Measurements from ENCODE around the gene MACROD2.
A peak's percentile ranks its signal among the peaks of the same experiment; 100 is the strongest.

Gene MACROD2

DNA sequence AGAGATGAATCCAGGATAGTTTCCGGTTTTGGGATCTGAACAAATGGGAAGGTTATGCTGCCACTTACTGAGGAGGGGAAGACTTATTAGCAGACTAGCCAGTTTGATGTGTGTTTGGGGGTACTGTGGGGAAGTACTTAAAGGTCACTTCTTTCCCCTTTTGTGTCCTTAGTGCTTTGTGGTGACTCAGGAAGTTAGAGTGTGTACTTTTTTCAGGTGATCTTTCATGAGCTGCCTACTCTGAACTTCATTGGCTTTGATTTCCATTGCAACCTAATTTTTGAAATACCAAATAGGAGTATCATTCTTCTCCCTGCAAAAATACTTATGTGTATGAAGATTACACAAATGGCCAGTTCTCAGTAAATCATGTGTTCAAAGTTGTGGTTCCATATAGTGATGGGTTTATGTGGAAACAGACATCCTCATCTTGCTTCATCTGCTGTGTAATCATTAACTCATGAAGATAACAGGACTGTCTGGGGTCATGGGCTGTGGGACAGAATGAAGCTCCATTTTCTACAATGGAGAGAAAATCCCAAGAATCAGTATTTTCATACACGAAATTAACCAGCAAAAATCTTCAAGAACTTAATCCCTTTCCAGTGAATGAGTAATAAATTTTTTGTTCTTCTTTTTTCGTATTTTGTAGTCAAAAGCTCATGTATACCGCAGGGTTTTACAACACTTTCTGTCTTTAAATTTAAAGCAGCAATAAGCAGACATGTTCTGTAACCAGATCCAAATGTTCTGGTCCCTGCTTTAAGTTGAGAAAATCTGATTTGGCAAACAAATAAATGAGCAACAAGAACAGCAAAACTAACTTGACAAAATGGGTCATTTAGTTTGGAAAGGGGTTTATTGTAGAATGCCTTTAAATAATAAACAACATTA, 614.3 kb downstream of the MACROD2 start:
- no peak for DNase-seq

DNA sequence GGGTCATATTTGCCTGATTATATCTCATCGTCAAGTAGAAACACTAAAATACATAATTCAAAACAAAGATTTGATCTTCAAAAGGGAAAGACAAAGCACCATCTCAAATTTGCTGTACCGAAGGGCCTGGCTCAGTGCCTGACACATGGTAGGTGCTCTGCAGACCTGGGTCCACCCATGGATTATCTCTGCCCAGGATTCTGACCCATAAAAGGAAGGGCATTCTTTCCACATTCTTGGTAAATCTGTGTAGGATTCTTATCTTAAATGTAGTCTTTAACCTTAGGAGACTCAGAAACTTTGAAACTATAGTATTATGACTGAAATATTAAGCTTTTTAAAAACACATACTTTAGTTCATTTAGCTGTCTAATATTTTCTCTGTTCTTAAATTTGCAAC, 616.2 kb downstream of the MACROD2 start:
- DNase-seq, result no peak

DNA sequence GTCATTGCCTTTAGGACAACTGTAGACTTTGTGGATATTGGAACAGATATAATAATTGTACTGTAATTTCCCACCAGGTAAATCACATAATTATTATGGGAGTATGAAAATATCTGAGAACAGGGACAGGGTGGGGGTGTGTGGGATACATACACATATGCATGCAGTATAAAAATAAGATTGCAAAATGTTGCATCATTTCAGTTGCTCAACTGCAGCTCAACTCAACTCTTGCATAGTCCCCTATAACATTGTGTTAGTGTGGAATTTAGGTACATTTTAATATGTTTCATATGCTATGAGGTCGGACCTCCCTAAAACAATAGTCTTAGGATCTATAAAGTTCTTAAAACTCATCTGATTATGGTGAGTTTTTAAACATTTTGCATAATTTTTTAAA, 617.1 kb downstream of the MACROD2 start:
- no peak for DNase-seq

DNA sequence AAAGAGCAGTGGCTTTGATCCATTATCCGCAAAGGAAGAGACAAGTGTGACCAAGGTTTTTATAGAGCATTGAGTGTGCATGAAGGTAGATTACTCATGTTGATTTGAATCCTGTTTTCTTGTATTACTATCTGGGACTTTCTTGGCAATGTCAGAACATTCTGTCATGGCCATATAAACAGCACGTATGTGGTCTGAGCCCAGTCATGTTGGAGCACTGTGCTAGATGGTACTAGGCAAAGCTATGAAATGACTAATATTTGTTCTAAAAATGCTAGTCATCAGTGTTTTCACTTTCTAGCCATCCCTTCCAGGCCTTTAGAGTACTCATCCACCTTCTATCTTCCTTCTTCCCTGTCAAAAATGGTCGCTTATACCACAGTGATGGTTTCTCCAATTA, 620.7 kb downstream of the MACROD2 start:
- DNase-seq, result no peak

DNA sequence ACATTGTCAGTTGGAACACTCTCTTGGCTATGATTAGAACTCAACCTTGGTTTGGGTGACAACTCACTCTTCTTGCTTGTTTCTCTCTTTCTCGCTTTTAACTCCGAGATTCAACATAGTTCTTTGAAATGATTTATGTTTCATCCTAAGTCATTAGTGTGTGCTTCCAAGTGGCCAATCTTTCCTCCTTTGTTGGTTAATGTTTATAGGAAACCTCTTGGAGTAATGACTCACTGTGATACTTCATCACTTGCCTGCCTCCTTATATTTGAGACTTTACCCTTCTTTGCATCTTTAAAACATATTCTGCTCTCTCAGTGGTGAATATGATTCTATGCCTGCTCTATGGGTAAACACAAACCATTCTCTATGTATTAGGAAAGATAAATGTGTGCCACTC, 621.8 kb downstream of the MACROD2 start:
- DNase-seq, result no peak

DNA sequence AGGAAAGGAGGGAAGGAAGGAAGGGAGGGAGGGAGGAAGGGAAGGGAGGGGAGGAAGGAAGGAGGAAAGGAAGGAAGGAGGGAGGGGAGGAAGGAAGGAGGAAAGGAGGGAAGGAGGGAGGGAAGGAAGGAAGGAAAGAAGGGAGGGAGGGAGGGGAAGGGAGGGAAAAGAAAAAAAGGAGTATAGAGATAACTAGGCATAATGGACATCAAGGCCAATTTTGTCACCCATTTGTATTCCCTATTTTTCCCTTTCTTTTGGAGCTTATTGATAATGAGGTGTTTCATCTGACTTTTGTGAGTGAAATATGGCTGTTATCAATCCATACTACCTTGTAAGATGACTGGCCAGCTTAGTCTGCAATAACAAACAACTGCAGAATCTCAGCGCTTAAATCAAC, 624.1 kb downstream of the MACROD2 start:
- DNase-seq, result no peak

DNA sequence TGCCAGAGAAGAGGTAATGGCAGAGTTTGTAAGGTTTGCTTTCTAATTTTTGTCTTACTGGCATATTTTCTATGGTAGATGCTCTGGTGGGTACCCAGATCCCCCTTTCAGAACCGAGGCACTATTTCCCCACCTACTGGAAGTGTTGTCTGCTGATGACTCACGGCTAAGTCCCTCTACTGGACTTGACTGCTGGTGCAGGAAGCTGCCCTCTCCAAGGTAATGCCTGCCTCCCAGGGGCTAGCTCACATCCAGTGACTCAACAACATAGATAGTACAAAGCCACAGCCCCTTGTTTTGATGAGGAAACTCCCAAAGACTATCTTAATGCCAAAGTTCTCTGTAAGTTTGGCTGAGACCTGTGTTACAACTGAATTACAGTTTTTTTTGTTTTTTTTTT, 627.5 kb downstream of the MACROD2 start:
- no peak for DNase-seq

DNA sequence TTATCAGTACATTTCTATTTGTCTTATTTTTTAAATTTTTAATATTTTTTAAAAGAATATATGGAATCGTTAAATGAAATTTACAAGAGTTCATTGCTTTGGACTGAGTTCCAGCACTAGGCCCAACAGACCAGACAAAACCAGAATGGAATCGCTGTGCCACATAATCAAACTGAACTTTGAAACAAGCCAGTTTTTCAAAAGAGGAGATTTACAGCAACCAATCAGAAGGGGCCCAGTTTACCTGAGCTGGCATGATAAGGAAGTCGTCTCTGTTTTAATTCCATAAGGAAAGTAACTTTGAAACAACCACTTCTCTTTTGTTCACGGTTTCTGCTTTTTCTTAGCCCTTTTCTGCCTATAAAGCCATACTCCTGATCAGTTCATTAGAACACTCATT, 635.7 kb downstream of the MACROD2 start:
- no peak for DNase-seq

DNA sequence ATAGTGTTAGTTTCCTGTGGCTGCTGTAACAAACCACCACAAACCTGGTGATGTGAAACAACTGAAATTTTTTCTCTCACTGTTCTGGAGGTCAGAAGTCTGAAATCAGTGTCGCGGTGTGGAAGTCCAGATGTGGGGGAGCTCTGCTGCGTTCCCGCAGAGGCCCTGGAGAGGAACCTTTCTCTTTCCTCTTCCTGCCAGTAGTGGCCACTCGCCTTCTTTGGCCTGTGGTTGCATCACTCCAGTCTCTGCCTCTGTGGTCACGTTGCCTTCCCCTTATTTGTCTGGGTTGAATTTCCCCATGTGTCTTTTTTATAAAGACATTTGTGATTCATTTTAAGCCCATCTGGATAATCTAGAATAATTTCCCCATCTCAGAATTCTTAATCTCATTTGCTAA, 637.6 kb downstream of the MACROD2 start:
- DNase-seq, result no peak

DNA sequence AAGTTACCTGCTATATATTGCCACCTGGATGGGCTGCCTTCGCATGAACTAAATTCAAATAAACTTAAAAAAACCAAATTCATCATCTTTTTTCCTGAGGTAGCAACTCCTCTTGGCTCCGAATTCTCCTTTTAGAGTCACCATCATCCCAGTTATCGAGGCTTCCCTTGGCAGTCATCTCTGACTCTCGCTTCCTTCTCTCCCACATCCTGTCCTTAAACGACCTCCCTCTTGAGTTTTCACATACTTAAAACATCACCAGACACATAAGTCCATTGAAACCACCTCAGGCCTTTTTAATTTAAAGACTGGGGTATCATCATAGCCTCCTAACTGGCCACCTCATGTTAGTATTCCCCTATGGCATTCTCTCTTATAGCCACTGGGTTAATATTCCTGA, 638.2 kb downstream of the MACROD2 start:
- DNase-seq, result no peak

DNA sequence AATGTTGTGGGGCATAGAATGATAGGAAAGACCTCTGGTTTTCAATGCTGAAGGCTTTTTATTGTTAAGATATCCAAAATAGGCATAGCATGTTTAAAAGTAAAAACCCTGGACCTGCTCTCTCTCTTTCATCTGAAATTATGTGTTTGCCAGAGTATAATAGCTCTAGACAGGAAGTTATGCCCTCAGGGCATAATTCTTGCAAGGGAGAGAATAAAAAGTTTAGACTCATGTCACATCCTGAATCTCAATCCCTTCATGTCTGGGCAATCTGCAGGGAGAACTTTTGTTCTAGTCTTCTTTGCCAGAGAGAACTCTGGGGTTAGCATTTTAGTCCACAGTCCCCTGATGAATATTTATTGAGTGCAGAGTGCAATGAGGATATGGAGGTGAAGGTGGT, 639.3 kb downstream of the MACROD2 start:
- DNase-seq, result no peak

DNA sequence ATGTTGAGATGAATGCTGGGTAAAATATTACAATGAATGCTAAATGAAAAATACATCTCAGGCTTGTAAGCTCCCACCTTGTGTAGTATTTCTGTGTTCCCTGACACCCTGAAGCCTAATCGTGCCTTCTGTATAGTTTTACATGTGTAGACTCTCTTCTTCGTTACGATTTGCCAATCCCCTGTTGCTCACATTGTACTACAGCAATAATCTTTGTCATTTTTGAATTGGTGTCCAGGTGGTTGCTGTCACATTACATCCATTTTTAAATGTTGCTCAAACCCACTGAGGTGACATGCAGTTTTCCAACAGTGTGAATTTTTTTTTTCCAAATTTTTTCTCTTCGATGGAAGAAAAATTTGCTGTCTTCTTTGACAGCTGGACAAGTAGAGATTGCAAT, 642.1 kb downstream of the MACROD2 start:
- no peak for DNase-seq

DNA sequence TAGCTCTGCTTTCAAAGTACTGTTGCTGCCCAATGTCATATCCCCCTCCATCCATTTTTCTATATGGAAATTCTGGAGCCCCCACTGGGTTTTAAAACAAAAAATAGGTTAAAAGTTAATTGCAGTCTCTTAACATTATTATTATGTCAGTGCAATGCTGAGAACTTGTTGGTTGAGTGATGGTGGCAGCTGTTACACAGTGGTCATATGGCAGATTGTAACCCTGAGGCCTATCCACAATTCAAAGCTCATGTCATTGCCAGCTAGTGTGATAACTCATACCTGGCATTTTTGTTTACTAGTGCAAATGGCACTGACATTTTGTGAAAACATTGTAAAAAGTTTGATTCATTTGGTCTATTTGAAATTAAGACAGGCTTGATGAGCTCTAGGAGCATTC, 647.8 kb downstream of the MACROD2 start:
- DNase-seq, result no peak

DNA sequence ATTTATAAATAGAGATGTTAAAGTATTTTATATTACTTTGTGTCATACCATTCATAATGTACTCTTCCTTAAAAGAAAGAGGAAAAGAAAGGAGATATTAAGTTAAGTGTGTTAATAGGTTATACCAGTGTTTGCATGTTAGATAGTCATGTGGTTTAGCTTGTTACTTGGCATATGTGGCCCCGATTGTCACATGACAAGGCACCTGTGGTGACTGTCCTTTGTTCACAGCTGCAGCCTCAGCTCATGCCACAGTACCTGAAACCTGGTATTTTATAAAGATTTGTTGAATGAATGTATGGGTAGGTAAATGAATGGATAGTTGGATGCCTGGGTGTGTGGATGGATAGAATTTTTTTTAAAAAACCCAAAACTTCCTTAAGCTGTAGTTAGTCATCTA, 648.2 kb downstream of the MACROD2 start:
- peak; percentile 16 for DNase-seq

DNA sequence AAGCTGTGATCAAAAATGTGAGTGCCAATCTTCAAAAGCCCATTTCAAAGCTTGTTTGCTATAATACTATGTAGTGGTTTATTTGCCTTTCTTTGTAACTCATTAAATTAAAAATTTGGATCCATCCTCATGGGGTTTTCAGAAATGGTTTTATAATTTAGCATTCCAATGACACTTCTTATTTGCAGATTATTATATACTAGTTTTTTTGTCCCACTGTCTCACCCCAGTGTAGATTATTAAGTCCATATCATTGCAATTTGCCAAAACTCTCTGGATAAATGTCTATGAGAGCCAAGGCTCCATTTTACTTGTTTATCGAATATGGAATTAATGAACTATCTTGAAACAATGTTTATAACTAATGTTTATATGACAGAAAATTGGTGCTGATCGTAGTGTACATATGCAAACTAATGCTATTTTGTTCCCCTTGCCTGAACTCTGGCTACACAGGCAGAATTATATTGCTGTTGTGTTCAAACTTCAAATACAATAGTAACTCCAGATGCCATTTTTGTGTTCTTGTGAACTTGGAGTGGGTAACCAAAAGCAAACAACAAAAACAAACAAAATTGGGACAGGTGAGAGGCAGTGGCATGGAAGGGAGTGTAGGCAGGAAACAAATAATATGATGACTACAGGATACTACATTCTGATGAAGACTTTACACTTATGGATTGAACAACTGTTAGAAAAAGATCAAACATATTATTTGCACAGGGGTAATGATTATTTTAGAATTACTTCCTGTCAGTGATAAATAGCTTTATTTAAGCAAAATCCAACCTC, 649.2 kb downstream of the MACROD2 start:
- peak; percentile 62 for DNase-seq

DNA sequence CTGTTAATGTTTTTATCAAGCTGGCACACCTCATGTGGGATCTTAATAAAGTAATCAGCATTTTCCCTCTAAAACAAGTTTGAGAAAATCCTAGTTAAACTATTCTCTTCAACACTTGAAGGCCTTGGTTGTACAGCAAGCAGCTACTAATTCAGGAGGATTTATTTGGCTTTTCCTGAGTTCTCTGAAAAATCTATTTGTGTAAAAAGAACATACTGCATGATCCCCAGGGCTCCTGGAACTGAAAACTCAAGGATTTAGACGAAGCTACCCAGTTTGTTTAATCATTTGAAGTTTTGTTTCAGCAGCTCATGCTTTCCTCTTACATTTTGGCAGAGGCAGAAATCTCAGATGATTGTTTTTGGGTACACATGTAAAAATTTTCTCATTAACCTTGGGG, 651.7 kb downstream of the MACROD2 start:
- DNase-seq, result no peak

DNA sequence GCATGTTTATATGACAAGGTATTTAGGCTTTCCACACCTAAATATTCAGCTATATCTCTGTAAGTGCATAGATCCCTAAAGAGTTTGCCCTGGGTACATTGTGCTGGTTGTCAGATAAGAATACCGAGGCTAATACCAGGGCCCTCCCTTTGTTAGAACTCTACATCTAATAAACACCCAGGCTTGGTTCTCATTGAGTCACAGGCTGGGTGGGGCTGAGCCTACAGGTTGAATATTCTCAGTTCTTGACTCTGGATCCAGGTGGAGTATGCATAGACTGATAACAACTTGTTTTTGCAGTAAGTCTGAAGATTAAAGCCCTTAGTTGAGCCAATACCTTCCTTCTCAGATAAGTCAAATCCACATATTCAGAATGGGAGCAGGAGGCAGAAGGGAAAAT, 654.3 kb downstream of the MACROD2 start:
- no peak for DNase-seq

DNA sequence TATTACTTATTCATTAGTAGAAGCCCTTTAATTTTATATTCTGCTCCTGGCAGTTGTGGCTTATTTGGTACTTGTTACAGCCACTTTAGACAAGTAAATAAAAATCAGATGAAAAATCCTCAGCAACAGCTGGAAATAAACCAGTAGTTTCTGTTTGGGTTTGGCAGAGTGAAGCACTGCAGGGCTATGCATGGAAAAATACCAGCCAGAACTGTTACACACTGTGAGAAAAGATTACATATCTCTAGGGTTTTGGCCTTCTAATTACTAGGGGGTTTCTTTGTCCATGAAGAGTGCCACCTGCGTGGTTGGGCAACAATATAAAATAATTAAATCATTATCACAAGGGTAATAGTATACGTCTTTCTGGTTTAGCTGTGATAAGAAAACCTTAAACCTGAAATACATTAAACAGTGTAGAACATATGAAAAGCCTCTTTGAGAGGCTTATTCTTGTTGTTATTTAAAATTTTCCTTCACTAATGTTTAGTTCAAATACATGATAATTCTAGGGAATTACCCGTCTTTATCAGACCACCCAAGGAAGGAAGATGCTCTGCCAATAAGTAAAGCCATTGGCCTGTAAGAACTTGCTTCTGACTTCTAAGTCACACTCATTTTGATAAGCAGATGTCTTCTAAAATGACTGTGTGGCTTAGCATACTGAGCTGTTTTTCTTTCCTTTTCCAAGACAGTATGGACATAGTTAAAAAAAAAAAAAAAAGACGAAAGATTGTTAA, 662.1 kb downstream of the MACROD2 start:
- DNase-seq, result no peak

DNA sequence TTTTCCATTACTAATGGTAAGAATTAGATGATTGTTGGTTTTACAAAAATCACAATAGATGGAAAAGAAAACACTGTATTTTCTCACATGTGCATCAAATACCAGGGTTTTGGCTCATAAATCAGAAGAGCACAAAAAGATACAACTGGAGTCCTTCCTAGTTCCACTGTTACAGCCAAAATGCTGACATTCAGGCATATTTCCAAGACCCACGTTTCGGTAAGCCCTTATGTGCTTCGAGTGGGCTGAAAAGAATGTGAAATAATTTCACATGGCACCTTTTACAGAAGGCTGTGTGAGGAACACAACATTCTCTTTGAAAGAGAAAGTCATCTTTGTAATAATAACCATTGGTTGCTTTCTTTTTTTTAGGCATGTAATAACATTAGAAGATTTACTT, 668.8 kb downstream of the MACROD2 start:
- no peak for DNase-seq

DNA sequence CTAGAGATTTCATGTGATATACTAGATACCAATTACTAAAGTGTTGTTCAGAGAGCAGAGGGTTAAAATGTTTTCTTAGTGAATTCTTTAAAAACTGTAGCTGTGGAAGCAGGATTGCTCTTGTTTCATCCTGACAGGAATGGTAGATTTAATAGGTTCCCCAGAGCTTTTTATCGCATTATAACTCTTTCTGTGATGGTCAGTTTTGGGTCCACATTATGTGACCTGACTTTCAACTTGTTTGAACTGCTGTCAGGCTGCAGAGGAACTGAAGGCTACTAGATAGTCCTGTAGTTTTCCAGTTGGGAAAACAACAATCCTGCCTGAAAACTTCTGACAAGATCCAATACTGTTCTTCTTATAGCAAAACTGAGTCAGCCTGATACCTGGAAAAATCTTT, 671.4 kb downstream of the MACROD2 start:
- no peak for DNase-seq

DNA sequence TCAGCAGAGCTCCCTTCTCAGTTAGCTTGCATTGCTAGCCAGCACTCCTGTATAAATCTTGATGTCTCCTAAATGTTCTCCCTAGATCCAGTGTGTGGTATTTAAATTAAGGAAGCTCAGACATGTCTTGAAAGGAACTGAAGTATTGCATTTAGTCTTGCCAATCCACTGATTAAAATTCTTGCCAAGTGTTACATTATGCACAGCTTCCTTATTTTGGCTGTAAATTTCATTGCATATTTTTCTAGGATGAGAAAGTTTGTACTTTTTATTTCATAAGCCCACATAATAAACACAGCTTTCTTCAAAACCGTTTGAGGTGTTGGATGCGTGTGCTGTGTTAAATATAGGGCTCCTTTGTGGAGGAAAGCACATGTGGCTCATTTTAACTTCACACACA, 671.9 kb downstream of the MACROD2 start:
- DNase-seq, result no peak

DNA sequence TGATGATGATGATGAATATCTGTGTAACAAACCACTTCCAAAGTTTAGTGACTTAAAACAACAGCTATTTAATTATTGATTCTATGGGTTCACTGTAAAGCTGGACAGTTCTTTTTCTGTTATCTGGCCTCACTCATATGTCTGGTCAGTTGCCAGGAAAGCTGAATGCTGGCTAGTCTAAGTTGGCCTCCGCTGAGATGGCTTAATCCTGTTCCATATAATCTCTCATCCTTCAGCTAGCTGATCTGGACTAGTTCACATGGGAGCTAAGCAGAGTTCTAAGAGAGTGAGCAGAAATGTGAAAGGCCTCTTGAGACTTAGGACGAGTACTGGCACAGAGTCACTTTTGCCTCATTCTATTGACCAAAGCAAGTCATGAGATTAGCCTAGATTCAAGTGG, 676.8 kb downstream of the MACROD2 start:
- DNase-seq, result no peak

DNA sequence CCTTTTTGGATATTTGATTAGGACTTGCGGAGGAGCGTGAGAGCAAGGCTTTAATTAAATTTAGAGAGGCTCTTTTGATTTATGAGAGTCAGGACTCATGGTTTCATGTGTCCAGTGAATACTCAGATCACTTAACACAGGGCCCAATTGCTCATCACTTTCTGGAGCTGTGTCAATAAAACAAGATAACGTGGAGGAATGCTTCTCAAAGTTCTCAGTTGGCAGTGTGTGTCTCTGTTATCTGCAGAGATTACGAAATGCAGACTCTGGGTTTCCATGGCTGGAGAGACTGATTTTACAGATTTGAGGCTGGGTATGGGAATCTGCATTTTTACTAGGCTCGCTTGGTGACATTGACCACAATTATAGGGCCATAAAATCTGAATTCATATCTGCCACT, 677.8 kb downstream of the MACROD2 start:
- DNase-seq, result no peak

DNA sequence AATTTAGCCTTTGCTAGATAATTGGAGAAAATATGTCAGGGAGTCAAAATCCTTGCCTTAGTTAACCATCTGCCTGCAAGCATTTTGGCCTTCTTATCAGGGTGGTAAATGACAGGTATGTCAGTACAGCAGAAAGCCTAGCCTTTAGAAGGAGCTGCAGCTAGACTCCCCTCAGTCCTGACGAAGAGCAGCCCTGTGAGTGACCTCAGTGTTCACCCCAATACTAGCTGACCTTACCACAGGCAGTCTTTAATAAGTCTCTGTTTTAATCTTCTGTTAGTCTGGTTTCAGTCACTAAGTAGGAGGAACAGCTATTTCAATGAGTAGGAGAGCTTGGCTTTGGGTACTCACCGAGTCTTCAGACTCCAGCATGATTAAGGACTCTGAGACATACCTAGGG, 682.1 kb downstream of the MACROD2 start:
- no peak for DNase-seq

Measured in SHP77 treated with DMSO at 0.1 percent for 48 hours (cell line).